HepG2 (cell line): ENCODE measurements around the gene PMEPA1. TPM values are rescaled to one million over a fixed set of nuclear protein-coding genes. Genes with fewer than 3 reads are reported as not detected.

ENCODE experiments used
- ATAC-seq: fragments of 200-7000 bp; cut with Tn5 transposase; 3 replicates; pipeline ENCODE4 v1.9.1; 2020; ENCODE audit warnings: mild to moderate bottlenecking, moderate library complexity
- BruUV-seq: library from RNA; stranded (reverse); fragments of 400-500 nt; replicated peaks from 2 replicates; lab custom pipeline; 2021; lab: Mats Ljungman, UMichigan
- CTCF ChIA-PET: fragments of 300-600 bp; formaldehyde crosslinking; extraction: SDS; loops from one replicate; lab custom pipeline; 2021; ENCODE audit warnings: low total read pairs, inconsistent platforms, low intra/inter-chr PET ratio; lab: Yijun Ruan, JAX
- POLR2A ChIA-PET: fragments of 350-600 bp; sonication (Branson Sonifier 250); formaldehyde crosslinking; loops from one replicate; lab custom pipeline; 2020; ENCODE audit warnings: antibody characterized with exemption, inconsistent platforms; lab: Yijun Ruan, JAX
- DNase-seq: peaks from one replicate; pipeline ENCODE4 v3.0.0-alpha.2; 2015; ENCODE audit warnings: low spot score
- FAIRE-seq: peaks from 3 replicates; lab custom pipeline; 2011; peaks lifted over from hg19 to GRCh38; lab: Jason Lieb, UNC
- H2AFZ ChIP-seq: one replicate; pipeline ENCODE4 v1.6.1; 2011; ENCODE audit warnings: low read length, inconsistent platforms
- H3K27ac ChIP-seq: fragments of 300-600 bp; 3 replicates; pipeline ENCODE4 v1.8.0; 2011; ENCODE audit warnings: mixed run types, mild to moderate bottlenecking, mixed read lengths, low read length, inconsistent platforms; ENCODE audit not compliant: insufficient read depth; ENCODE audit errors: extremely low read length
- H3K27me3 ChIP-seq, 2 experiments: fragments of 200-600 bp in 1 of 2; 2 replicates in 1 of 2; 3 replicates in 1 of 2; pipeline versions ENCODE4 v1.6.0 to v1.8.0; 2011; ENCODE audit warnings: low read length in 2 of 2, mild to moderate bottlenecking in 2 of 2, moderate library complexity in 2 of 2, inconsistent platforms in 1 of 2; ENCODE audit not compliant: insufficient read depth in 2 of 2, control insufficient read depth in 1 of 2
- H3K36me3 ChIP-seq, 2 experiments: fragments of 200-600 bp in 1 of 2; replicated peaks in 1 of 2; 2 replicates in 1 of 2; 3 replicates in 1 of 2; pipeline versions ENCODE4 v1.5.1 to v1.8.0; 2011; ENCODE audit warnings: low read length in 2 of 2, inconsistent platforms in 1 of 2; ENCODE audit not compliant: insufficient read depth in 2 of 2, control insufficient read depth in 1 of 2
- H3K4me1 ChIP-seq: 2 replicates; pipeline ENCODE4 v1.5.1; 2012; ENCODE audit warnings: low read length, inconsistent platforms; ENCODE audit not compliant: insufficient read depth
- H3K4me2 ChIP-seq: 2 replicates; pipeline ENCODE4 v1.6.0; 2011; ENCODE audit warnings: low read depth, low read length, inconsistent platforms
- H3K4me3 ChIP-seq, 3 experiments: fragments of 200-600 bp in 1 of 3; sonication (generic), shearing (Covaris generic) in 1 of 3; replicated peaks in 1 of 3; 2 replicates each; pipeline ENCODE4 v1.5.1; 2011 to 2016; ENCODE audit warnings: low read length in 3 of 3, inconsistent platforms in 2 of 3, low read depth in 2 of 3, mild to moderate bottlenecking in 2 of 3, control low read depth in 1 of 3, mixed read lengths in 1 of 3; ENCODE audit not compliant: insufficient read depth in 1 of 3
- H3K79me2 ChIP-seq: one replicate; pipeline ENCODE4 v1.6.1; 2011; ENCODE audit warnings: low read length, inconsistent platforms; ENCODE audit not compliant: insufficient read depth
- H3K9ac ChIP-seq: 2 replicates; pipeline ENCODE4 v1.6.0; 2011; ENCODE audit warnings: mild to moderate bottlenecking, low read depth, low read length, inconsistent platforms; ENCODE audit not compliant: insufficient read depth
- H3K9me3 ChIP-seq: 2 replicates; pipeline ENCODE4 v1.5.1; 2012; ENCODE audit warnings: mild to moderate bottlenecking, low read length
- H4K20me1 ChIP-seq: 2 replicates; pipeline ENCODE4 v1.6.0; 2011; ENCODE audit warnings: inconsistent platforms, mild to moderate bottlenecking, low read length, moderate library complexity; ENCODE audit not compliant: insufficient read depth
- ATF1 ChIP-seq: IDR thresholded peaks from 2 replicates; pipeline ENCODE4 v1.6.1; 2016; ENCODE audit warnings: mild to moderate bottlenecking, control low read depth
- ATF7 ChIP-seq, 2 experiments: fragments of 450-650 bp in 1 of 2; sonication (generic) in 1 of 2; formaldehyde crosslinking in 1 of 2; IDR thresholded peaks; 2 replicates each; pipeline versions ENCODE4 v1.4.0 to v1.6.1; 2016 to 2020; ENCODE audit warnings: antibody characterized with exemption in 1 of 2, mild to moderate bottlenecking in 1 of 2, missing genetic modification reagents in 1 of 2
- GABPB1 ChIP-seq: IDR thresholded peaks from 2 replicates; pipeline ENCODE4 v1.6.1; 2016; ENCODE audit warnings: mild to moderate bottlenecking, missing genetic modification reagents, moderate library complexity, missing compliant biosample characterization
- HNRNPLL ChIP-seq: fragments of 200-400 bp; formaldehyde crosslinking; IDR thresholded peaks from 2 replicates; pipeline ENCODE4 v1.6.1; 2017; ENCODE audit warnings: mild to moderate bottlenecking, low read depth, low read length; ENCODE audit not compliant: poor library complexity, severe bottlenecking
- MAX ChIP-seq: IDR thresholded peaks from 2 replicates; pipeline ENCODE4 v1.6.1; 2012; ENCODE audit warnings: inconsistent platforms
- MED13 ChIP-seq: sonication (generic); formaldehyde crosslinking; IDR thresholded peaks from 2 replicates; pipeline ENCODE4 v1.5.0; 2020; ENCODE audit warnings: missing genetic modification reagents
- MIER3 ChIP-seq: IDR thresholded peaks from 2 replicates; pipeline ENCODE4 v1.6.1; 2016; ENCODE audit warnings: missing compliant biosample characterization, borderline replicate concordance
- MYC ChIP-seq: sonication (generic); formaldehyde crosslinking; IDR thresholded peaks from 2 replicates; pipeline ENCODE4 v1.9.0; 2021; ENCODE audit warnings: missing genetic modification reagents, borderline replicate concordance
- NFYB ChIP-seq: sonication (generic); formaldehyde crosslinking; IDR thresholded peaks from 2 replicates; pipeline ENCODE4 v1.4.0; 2020; ENCODE audit warnings: missing genetic modification reagents
- NFYC ChIP-seq: IDR thresholded peaks from 2 replicates; pipeline ENCODE4 v1.6.1; 2016; ENCODE audit warnings: missing genetic modification reagents, missing compliant biosample characterization
- RFX5 ChIP-seq: IDR thresholded peaks from 2 replicates; pipeline ENCODE4 v1.6.1; 2011; ENCODE audit warnings: low read depth, low read length, improper control_type of control experiment
- ZNF24 ChIP-seq: fragments of 450-650 bp; IDR thresholded peaks from 2 replicates; pipeline ENCODE4 v1.6.1; 2017; ENCODE audit warnings: antibody characterized with exemption, mild to moderate bottlenecking
- ZNF274 ChIP-seq: sonication (generic); formaldehyde crosslinking; IDR thresholded peaks from 2 replicates; pipeline ENCODE4 v1.5.1; 2020; ENCODE audit warnings: mild to moderate bottlenecking, missing genetic modification reagents
- ZNF343 ChIP-seq: sonication (generic); formaldehyde crosslinking; IDR thresholded peaks from 2 replicates; pipeline ENCODE4 v1.4.0; 2020; ENCODE audit warnings: mild to moderate bottlenecking, missing genetic modification reagents
- ZNF501 ChIP-seq: sonication (generic); formaldehyde crosslinking; IDR thresholded peaks from 2 replicates; pipeline ENCODE4 v1.5.1; 2020; ENCODE audit warnings: mild to moderate bottlenecking, moderate library complexity, missing genetic modification reagents
- ZNF766 ChIP-seq: sonication (generic); formaldehyde crosslinking; IDR thresholded peaks from 2 replicates; pipeline ENCODE4 v1.5.0; 2020; ENCODE audit warnings: missing genetic modification reagents, borderline replicate concordance
- WGBS: methylation state at CpG from one replicate; pipeline ENCODE4 v1.1.6; 2017; ENCODE audit warnings: low lambda C conversion rate; 5-methylcytosine and 5-hydroxymethylcytosine counted together
- in situ Hi-C: cut with HindIII; loops from 2 replicates; pipeline ENCODE4 v1.10.0; 2017; ENCODE audit warnings: low pct_unique_long_range_greater_than_20kb; ENCODE audit not compliant: extremely low pct_ligation_motif_present
- intact Hi-C: fragments of 100-400 bp; cut with micrococcal nuclease; formaldehyde crosslinking; loops from one replicate; pipeline ENCODE4 v1.10.0; 2022; ENCODE audit not compliant: unreplicated experiment
- polyA plus RNA-seq, 8 experiments: library from polyadenylated mRNA; depleted of rRNA in 3 of 8; stranded (reverse) in 7 of 8; unstranded in 1 of 8; fragments of >200 nt; fragmentation: Illumina TruSeq in 4 of 8; extraction: Trizol in 4 of 8; gene quantifications; 2 replicates each; pipeline versions ENCODE4 v1.2.1 to v1.2.3, GENCODE V29; 2011 to 2016; ENCODE audit warnings: low read depth in 4 of 8, missing spikeins in 1 of 8, mixed read lengths in 1 of 8; ENCODE audit not compliant: insufficient read depth in 1 of 8
- total RNA-seq, 5 experiments: library from RNA; depleted of rRNA; stranded (reverse); fragments of >200 nt; fragmentation: Illumina TruSeq; extraction: Trizol; gene quantifications; 2 replicates each; pipeline ENCODE4 v1.2.3, GENCODE V29; 2016; ENCODE audit warnings: low read depth in 1 of 5
- TF ChIP-seq, protein P1 (sequence below): IDR thresholded peaks from 2 replicates; pipeline ENCODE4 v1.6.1; 2012; ENCODE audit warnings: low read depth, low read length, improper control_type of control experiment
- TF ChIP-seq, protein P2 (sequence below): IDR thresholded peaks from 2 replicates; pipeline ENCODE4 v1.6.1; 2016; ENCODE audit warnings: missing compliant biosample characterization, missing genetic modification reagents, borderline replicate concordance
- TF ChIP-seq, protein P3 (sequence below): sonication (generic); formaldehyde crosslinking; IDR thresholded peaks from 2 replicates; pipeline ENCODE4 v1.9.0; 2022; ENCODE audit warnings: missing genetic modification reagents, mild to moderate bottlenecking, borderline replicate concordance

The PMEPA1 gene
- total and polyA plus RNA-seq, 2 of the 13 experiments (the other 11 are each of a cell fraction or from before 2014, with no cell fraction given) = not detected

DNA sequence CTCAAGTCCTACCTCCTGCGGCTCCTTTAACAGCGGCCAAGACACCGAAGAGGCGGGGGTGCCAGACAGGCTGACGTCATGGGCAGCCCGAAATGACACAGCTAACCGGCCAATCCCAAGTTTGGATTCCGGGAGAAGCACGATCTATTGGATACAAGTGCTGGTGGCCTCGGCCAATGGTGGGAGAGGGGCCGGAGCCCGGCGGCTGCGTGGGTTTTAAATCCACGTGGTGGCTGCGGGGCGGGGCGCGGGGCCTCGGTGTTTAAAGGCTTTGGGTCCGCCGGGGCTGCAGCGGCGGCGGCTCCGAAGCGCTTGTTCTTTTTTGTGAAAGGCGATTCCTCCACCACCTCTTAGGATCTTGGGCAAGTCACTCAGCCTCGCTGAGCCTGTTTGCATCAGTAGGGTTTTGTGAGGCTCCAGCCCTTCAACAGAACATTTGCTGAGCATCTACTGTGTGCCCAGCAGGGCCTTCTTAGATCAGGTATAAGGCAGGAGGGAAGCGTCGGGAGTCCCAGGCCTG lies 8.7 kb upstream of the PMEPA1 start:
- Histone ChIP-seq H4K20me1 (no peaks in the 10 kb centered on the region), H3K79me2 (no peaks in the 10 kb centered on the region), H3K4me1 (no peaks in the 10 kb centered on the region), H2AFZ (no peak overlapping the region), H3K4me2 (peak overlapping the region; percentile 2; the same call in 1 of the 2 replicates), H3K4me3 (no peak overlapping the region), H3K9ac (no peak overlapping the region), H3K36me3 (no peaks in the 10 kb centered on the region), H3K9me3 (no peaks in the 10 kb centered on the region), H3K27ac (no peak overlapping the region), H3K27me3 (peaks cover 13 to 70% of the 10 kb centered on the region in 2 experiments)
- ChIA-PET POLR2A (no interaction called here), CTCF (no interaction called here)
- BruUV-seq = no TSS peak
- intact Hi-C loops (no loop called here), in situ Hi-C loops (no loop called here)
- FAIRE-seq (no peak), ATAC-seq (peak; percentile 84), DNase-seq (peak; percentile 65)
- 9% methylated on average over 26 of the region's 31 CpGs for WGBS
- TF ChIP-seq NFYB (CRISPR knock-in tag) = peak; percentile 90
- TF ChIP-seq GABPB1 (CRISPR knock-in tag) = peak; percentile 35; the same call in 1 of the 2 replicates
- TF ChIP-seq RFX5 = 0 out of 2 replicates have a peak, but pooled peaks have one; percentile 17
- no peak for TF ChIP-seq ZNF343 (CRISPR knock-in tag)
- TF ChIP-seq ZNF24 = no peak
- TF ChIP-seq, protein P1, sequence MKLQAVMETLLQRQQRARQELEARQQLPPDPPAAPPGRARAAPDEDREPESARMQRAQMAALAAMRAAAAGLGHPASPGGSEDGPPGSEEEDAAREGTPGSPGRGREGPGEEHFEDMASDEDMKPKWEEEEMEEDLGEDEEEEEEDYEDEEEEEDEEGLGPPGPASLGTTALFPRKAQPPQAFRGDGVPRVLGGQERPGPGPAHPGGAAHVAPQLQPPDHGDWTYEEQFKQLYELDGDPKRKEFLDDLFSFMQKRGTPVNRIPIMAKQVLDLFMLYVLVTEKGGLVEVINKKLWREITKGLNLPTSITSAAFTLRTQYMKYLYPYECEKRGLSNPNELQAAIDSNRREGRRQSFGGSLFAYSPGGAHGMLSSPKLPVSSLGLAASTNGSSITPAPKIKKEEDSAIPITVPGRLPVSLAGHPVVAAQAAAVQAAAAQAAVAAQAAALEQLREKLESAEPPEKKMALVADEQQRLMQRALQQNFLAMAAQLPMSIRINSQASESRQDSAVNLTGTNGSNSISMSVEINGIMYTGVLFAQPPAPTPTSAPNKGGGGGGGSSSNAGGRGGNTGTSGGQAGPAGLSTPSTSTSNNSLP = no peak
- no peak for TF ChIP-seq MED13 (CRISPR knock-in tag)
- TF ChIP-seq ATF7 (IDR thresholded peaks at IDR 0.05) = peak; percentile 68
- TF ChIP-seq ATF7 (CRISPR knock-in tag; IDR thresholded peaks at IDR 0.05) = no peak
- TF ChIP-seq, protein P2, sequence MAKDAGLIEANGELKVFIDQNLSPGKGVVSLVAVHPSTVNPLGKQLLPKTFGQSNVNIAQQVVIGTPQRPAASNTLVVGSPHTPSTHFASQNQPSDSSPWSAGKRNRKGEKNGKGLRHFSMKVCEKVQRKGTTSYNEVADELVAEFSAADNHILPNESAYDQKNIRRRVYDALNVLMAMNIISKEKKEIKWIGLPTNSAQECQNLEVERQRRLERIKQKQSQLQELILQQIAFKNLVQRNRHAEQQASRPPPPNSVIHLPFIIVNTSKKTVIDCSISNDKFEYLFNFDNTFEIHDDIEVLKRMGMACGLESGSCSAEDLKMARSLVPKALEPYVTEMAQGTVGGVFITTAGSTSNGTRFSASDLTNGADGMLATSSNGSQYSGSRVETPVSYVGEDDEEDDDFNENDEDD (CRISPR knock-in tag) = peak; percentile 59; the same call in 1 of the 2 replicates
- TF ChIP-seq MIER3 (CRISPR knock-in tag) = no peak
- no peak for TF ChIP-seq ZNF501 (CRISPR knock-in tag)
- TF ChIP-seq NFYC (CRISPR knock-in tag) = peak; percentile 87
- peak; percentile 82 for TF ChIP-seq ATF1
- TF ChIP-seq, protein P3, sequence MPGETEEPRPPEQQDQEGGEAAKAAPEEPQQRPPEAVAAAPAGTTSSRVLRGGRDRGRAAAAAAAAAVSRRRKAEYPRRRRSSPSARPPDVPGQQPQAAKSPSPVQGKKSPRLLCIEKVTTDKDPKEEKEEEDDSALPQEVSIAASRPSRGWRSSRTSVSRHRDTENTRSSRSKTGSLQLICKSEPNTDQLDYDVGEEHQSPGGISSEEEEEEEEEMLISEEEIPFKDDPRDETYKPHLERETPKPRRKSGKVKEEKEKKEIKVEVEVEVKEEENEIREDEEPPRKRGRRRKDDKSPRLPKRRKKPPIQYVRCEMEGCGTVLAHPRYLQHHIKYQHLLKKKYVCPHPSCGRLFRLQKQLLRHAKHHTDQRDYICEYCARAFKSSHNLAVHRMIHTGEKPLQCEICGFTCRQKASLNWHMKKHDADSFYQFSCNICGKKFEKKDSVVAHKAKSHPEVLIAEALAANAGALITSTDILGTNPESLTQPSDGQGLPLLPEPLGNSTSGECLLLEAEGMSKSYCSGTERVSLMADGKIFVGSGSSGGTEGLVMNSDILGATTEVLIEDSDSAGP (CRISPR knock-in tag) = peak; percentile 97
- no peak for TF ChIP-seq ZNF766 (CRISPR knock-in tag)
- TF ChIP-seq ZNF274 (CRISPR knock-in tag) = no peak
- 0 out of 2 replicates have a peak, but pooled peaks have one; percentile 20 for TF ChIP-seq MAX
- TF ChIP-seq HNRNPLL = no peak
- peak; percentile 49; the same call in 1 of the 2 replicates for TF ChIP-seq MYC
